Lower lobe of right lung (tissue), 2 donors: ENCODE measurements around the gene NCOA5. TPM values are rescaled to one million over a fixed set of nuclear protein-coding genes. Genes with fewer than 3 reads are reported as not detected.

Source experiments
- ATAC-seq, 2 donors: fragments of 200-7000 bp; cut with Tn5 transposase; one replicate each; pipeline ENCODE4 v1.9.1; 2020 to 2022; ENCODE audit warnings: mild to moderate bottlenecking in 2 of 2, moderate library complexity in 2 of 2
- DNase-seq: peaks from one replicate; pipeline ENCODE4 v3.0.0-alpha.2; 2020
- H3K27ac ChIP-seq: fragments of 200-600 bp; one replicate; pipeline ENCODE4 v1.8.0; 2022
- H3K27me3 ChIP-seq: fragments of 200-600 bp; one replicate; pipeline ENCODE4 v1.8.0; 2022; ENCODE audit warnings: low read depth
- H3K36me3 ChIP-seq: fragments of 200-600 bp; one replicate; pipeline ENCODE4 v1.8.0; 2022; ENCODE audit warnings: mild to moderate bottlenecking
- H3K4me1 ChIP-seq: fragments of 200-600 bp; one replicate; pipeline ENCODE4 v1.8.0; 2022
- H3K4me3 ChIP-seq: fragments of 200-600 bp; one replicate; pipeline ENCODE4 v1.8.0; 2022; ENCODE audit warnings: mild to moderate bottlenecking
- H3K9me3 ChIP-seq: fragments of 200-600 bp; one replicate; pipeline ENCODE4 v1.8.0; 2022
- CTCF ChIP-seq: fragments of 200-600 bp; IDR thresholded peaks from one replicate; pipeline ENCODE4 v1.8.0; 2022; ENCODE audit warnings: antibody characterized with exemption, mild to moderate bottlenecking
- intact Hi-C: fragments of 100-400 bp; cut with DNase I; formaldehyde crosslinking; loops from one replicate; pipeline ENCODE4 v1.11.0; 2022
- total RNA-seq: library from RNA; stranded (reverse); fragmentation: NEBNext Ultra II Directional; extraction: Animal tissue kit (Norgen Biotek cat#: 25700); gene quantifications from one replicate; pipeline ENCODE4 v1.2.1, GENCODE V29; 2021
- donor health status: DM: no; HTN: yes; CAD: no; lungs with severe emphysema.

NCOA5 gene
- total RNA-seq, 1 donor from 2014 or later = 29.4 TPM

GRCh38 chr20:46013829-46014516 is 75.8 kb downstream of the NCOA5 start:
- Histone ChIP-seq H3K36me3 (no peaks in the 10 kb centered on the region), H3K4me3 (peak overlapping the region; percentile 24), H3K27me3 (peaks cover 85% of the 10 kb centered on the region), H3K27ac (no peak overlapping the region), H3K9me3 (no peaks in the 10 kb centered on the region), H3K4me1 (peaks cover 19% of the 10 kb centered on the region)
- DNase-seq = peak; percentile 70
- intact Hi-C loops = no loop called here
- peak; percentile 81 for TF ChIP-seq CTCF
- ATAC-seq = peak; percentile 83 to 90

- no peak for TF ChIP-seq CTCF
- no peak overlapping the region for H3K4me3 ChIP-seq
These were observed 76.4 kb downstream of the NCOA5 start for GRCh38 chr20:46013322-46013828.

GRCh38 chr20:46012921-46013320 is 76.8 kb downstream of the NCOA5 start:
- TF ChIP-seq CTCF = no peak
- peaks cover 19% of the 10 kb centered on the region for H3K4me1 ChIP-seq
- no peak for DNase-seq
- ATAC-seq = no peak
- H3K27ac ChIP-seq = no peak overlapping the region
- no peaks in the 10 kb centered on the region for H3K9me3 ChIP-seq
- H3K4me3 ChIP-seq = no peak overlapping the region
- peaks cover 81% of the 10 kb centered on the region for H3K27me3 ChIP-seq
- no peaks in the 10 kb centered on the region for H3K36me3 ChIP-seq
- intact Hi-C loops = no loop called here

More at GRCh38 chr20:46013322-46013828, 76.4 kb downstream of the NCOA5 start:
- Histone ChIP-seq H3K27ac (no peak overlapping the region), H3K27me3 (peaks cover 81% of the 10 kb centered on the region), H3K4me1 (peaks cover 19% of the 10 kb centered on the region), H3K9me3 (no peaks in the 10 kb centered on the region), H3K36me3 (no peaks in the 10 kb centered on the region)
- ATAC-seq = no peak
- intact Hi-C loops = no loop called here
- no peak for DNase-seq

- Histone ChIP-seq H3K27me3 (peaks cover 77% of the 10 kb centered on the region), H3K9me3 (no peaks in the 10 kb centered on the region), H3K36me3 (no peaks in the 10 kb centered on the region), H3K4me1 (peaks cover 19% of the 10 kb centered on the region), H3K4me3 (no peak overlapping the region), H3K27ac (no peak overlapping the region)
- intact Hi-C loops = no loop called here
- DNase-seq = peak; percentile 88
- ATAC-seq = peak; percentile 13 to 48
- TF ChIP-seq CTCF = peak; percentile 21
These were observed 77.9 kb downstream of the NCOA5 start for GRCh38 chr20:46011631-46012482.

Other genes with a start within 250 kb of the NCOA5 start
- gene ACOT8, start 232.6 kb downstream of the NCOA5 start, total RNA-seq = 25.6 TPM
- 3.0 TPM for gene ZSWIM3, start 232.3 kb downstream of the NCOA5 start, total RNA-seq
- 9.6 TPM for gene ZSWIM1, start 208.7 kb downstream of the NCOA5 start, total RNA-seq
- gene SPATA25, start 202.3 kb downstream of the NCOA5 start, total RNA-seq = 1.1 TPM
- gene NEURL2, start 198.8 kb downstream of the NCOA5 start, total RNA-seq = 2.4 TPM
- gene CTSA, start 198.6 kb downstream of the NCOA5 start, total RNA-seq = 185 TPM
- gene PLTP, start 177.8 kb downstream of the NCOA5 start, total RNA-seq = 145 TPM
- gene PCIF1, start 155.3 kb downstream of the NCOA5 start, total RNA-seq = 34.7 TPM
- 20.4 TPM for gene ZNF335, start 117.8 kb downstream of the NCOA5 start, total RNA-seq
- gene MMP9, start 81.1 kb downstream of the NCOA5 start, total RNA-seq = 9.4 TPM
- 1.2 TPM for gene SLC12A5, start 60.7 kb downstream of the NCOA5 start, total RNA-seq
- gene CD40, start 28.4 kb upstream of the NCOA5 start, total RNA-seq = 35.7 TPM
- gene CDH22, start 218.5 kb upstream of the NCOA5 start, total RNA-seq = 0.35 TPM